GM12874 (cell line): ENCODE data around the gene SYAP1.

Experiments
- TF ChIP-seq, protein P1 (sequence below): IDR thresholded peaks from 2 replicates; pipeline ENCODE4 v1.5.1; 2011; ENCODE audit warnings: low read depth, mild to moderate bottlenecking, control low read depth, low read length, moderate library complexity; ENCODE audit not compliant: insufficient read depth

Gene SYAP1

DNA sequence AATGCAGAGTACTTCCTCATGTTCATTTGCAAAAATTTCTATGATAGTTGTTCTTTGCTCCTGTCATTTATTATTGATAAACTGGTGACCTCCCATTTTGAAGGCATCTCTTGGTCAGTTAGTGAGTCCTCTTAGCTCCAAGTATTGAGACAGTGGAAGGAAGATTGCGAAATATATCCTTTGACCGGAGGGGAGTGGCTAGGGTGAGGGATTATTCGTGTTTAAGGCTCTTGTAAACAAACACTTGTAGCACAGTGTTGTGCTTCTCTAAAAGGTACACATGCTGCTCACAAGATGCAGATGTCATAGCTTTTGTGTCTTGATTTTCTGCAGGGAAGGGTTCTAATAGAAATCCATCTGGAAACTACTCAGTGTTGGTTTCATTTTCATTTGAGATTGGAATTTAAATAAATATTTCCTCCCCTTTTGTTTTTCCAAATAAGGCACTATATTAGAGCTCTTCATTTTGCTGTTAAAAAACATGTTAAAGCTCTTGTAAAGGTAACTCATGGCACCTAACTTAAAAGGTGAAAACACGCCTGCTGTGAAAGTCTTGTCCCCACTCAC is 88.6 kb downstream of the SYAP1 start:
- TF ChIP-seq, protein P1, sequence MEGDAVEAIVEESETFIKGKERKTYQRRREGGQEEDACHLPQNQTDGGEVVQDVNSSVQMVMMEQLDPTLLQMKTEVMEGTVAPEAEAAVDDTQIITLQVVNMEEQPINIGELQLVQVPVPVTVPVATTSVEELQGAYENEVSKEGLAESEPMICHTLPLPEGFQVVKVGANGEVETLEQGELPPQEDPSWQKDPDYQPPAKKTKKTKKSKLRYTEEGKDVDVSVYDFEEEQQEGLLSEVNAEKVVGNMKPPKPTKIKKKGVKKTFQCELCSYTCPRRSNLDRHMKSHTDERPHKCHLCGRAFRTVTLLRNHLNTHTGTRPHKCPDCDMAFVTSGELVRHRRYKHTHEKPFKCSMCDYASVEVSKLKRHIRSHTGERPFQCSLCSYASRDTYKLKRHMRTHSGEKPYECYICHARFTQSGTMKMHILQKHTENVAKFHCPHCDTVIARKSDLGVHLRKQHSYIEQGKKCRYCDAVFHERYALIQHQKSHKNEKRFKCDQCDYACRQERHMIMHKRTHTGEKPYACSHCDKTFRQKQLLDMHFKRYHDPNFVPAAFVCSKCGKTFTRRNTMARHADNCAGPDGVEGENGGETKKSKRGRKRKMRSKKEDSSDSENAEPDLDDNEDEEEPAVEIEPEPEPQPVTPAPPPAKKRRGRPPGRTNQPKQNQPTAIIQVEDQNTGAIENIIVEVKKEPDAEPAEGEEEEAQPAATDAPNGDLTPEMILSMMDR: no peak

DNA sequence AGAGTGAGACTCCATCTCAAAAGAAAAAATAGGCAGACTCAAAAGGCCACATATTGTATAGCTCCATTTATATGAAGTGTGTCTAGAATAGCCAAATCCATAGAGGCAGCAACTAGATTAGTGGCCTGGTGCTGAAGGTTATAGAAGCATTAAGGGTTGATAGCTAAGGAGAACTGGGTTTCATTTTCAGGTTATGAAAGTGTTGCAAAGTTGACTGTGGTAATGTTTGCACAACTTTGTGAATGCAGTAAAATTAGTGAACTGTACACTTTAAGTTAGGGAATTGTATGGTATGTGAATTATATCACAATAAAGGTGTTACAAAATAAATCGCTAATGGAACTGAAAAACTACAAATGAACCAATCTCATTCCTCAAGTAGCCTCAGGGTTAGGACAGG is 95.2 kb downstream of the SYAP1 start:
- TF ChIP-seq, protein P1: no peak
